ENCODE data around the gene ADGRL3. TPM values are rescaled to one million over a fixed set of nuclear protein-coding genes. Genes with fewer than 3 reads are reported as not detected.

Gene ADGRL3
- total RNA-seq, 1 donor from 2014 or later = 31.3 TPM

DNA sequence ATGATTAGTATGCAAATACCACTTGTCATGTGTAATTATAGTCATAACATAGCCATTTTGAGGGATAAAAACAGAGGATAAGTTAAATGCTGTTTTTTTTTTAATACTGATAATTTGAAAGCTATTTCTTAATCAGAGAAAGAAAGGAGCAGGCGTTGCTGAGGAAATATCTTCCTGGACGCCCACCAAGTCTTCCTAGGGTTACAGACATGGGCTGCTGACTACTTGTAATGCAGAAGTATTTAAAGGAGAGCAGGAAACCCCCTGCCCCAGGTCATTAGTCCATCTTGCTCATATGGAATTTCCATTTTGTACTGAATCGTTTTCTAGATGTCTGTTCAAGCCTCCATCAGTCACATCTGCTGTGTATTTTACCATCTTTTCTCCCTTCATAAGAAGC lies 176.2 kb downstream of the ADGRL3 start:
- Mint-ChIP-seq H3K9me3 (ENCODE audit: unreplicated experiment) (no peaks in the 10 kb centered on the region), H3K27ac (ENCODE audit: unreplicated experiment) (no peak overlapping the region), H3K27me3 (ENCODE audit: low read depth, unreplicated experiment) (no peaks in the 10 kb centered on the region), H3K36me3 (ENCODE audit: low read depth, unreplicated experiment) (no peaks in the 10 kb centered on the region), H3K4me3 (ENCODE audit: unreplicated experiment) (no peak overlapping the region), H3K4me1 (ENCODE audit: low read depth, unreplicated experiment) (peaks cover 23% of the 10 kb centered on the region)
- no peak for DNase-seq (ENCODE audit: low read depth)
- no peaks in the 10 kb centered on the region for H3K9me3 ChIP-seq (ENCODE audit: insufficient read depth, low read depth, low read length)
- no peaks in the 10 kb centered on the region for H3K27me3 ChIP-seq (ENCODE audit: insufficient read depth, low read length)
- no peak overlapping the region for H3K4me3 ChIP-seq (ENCODE audit: insufficient read depth, low read depth, low read length)
- H3K4me1 ChIP-seq (ENCODE audit: insufficient read depth, low read length) = peaks cover 20% of the 10 kb centered on the region
- no peaks in the 10 kb centered on the region for H4K20me1 ChIP-seq (ENCODE audit: insufficient read depth, low read length)
- no peak overlapping the region for H3K27ac ChIP-seq (ENCODE audit: low read depth, low read length)
- TF ChIP-seq EZH2 (IDR thresholded peaks at IDR 0.05; ENCODE audit: insufficient read depth, low read length) = no peak
- TF ChIP-seq, protein P1, sequence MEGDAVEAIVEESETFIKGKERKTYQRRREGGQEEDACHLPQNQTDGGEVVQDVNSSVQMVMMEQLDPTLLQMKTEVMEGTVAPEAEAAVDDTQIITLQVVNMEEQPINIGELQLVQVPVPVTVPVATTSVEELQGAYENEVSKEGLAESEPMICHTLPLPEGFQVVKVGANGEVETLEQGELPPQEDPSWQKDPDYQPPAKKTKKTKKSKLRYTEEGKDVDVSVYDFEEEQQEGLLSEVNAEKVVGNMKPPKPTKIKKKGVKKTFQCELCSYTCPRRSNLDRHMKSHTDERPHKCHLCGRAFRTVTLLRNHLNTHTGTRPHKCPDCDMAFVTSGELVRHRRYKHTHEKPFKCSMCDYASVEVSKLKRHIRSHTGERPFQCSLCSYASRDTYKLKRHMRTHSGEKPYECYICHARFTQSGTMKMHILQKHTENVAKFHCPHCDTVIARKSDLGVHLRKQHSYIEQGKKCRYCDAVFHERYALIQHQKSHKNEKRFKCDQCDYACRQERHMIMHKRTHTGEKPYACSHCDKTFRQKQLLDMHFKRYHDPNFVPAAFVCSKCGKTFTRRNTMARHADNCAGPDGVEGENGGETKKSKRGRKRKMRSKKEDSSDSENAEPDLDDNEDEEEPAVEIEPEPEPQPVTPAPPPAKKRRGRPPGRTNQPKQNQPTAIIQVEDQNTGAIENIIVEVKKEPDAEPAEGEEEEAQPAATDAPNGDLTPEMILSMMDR (IDR thresholded peaks at IDR 0.05; ENCODE audit: insufficient read depth, low read depth, low read length) = no peak
- no peaks in the 10 kb centered on the region for H3K79me2 ChIP-seq (ENCODE audit: insufficient read depth, low read length)
- no peak overlapping the region for H2AFZ ChIP-seq (ENCODE audit: low read depth, low read length)
- no peak overlapping the region for H3K9ac ChIP-seq (ENCODE audit: low read length)
- no peak overlapping the region for H3K4me2 ChIP-seq (ENCODE audit: low read length)
- H3K36me3 ChIP-seq (ENCODE audit: insufficient read depth, low read length) = no peaks in the 10 kb centered on the region
- no peak for FAIRE-seq

DNA sequence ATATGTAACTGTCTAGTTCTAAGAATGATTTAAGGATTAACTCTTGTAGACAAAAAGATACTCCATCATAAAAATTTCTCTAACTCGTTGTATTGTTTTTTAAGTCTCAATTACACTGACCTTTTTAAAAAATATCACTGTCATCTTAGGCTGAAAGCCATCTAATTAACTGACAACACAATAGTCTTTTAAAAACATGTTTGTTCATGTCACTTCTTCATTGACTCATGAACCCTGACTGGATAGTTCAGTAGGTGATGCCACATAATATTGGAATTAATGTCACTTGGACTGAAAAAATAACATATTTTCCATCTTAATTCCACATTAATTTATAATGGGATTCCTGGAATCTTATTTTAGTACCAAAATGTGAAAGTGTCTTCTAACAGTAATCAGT lies 179.3 kb downstream of the ADGRL3 start:
- no peak overlapping the region for H3K4me3 ChIP-seq (ENCODE audit: insufficient read depth, low read depth, low read length)
- no peaks in the 10 kb centered on the region for H4K20me1 ChIP-seq (ENCODE audit: insufficient read depth, low read length)
- H3K4me1 ChIP-seq (ENCODE audit: insufficient read depth, low read length) = peaks cover 12% of the 10 kb centered on the region
- H3K4me1 Mint-ChIP-seq (ENCODE audit: low read depth, unreplicated experiment) = peaks cover 21% of the 10 kb centered on the region
- H3K9me3 ChIP-seq (ENCODE audit: insufficient read depth, low read depth, low read length) = no peaks in the 10 kb centered on the region
- H3K27me3 Mint-ChIP-seq (ENCODE audit: low read depth, unreplicated experiment) = no peaks in the 10 kb centered on the region
- no peak overlapping the region for H3K27ac ChIP-seq (ENCODE audit: low read depth, low read length)
- no peaks in the 10 kb centered on the region for H3K36me3 Mint-ChIP-seq (ENCODE audit: low read depth, unreplicated experiment)
- no peak overlapping the region for H3K4me3 Mint-ChIP-seq (ENCODE audit: unreplicated experiment)
- no peak overlapping the region for H3K27ac Mint-ChIP-seq (ENCODE audit: unreplicated experiment)
- no peaks in the 10 kb centered on the region for H3K36me3 ChIP-seq (ENCODE audit: insufficient read depth, low read length)
- no peak overlapping the region for H3K9ac ChIP-seq (ENCODE audit: low read length)
- FAIRE-seq (no peak), DNase-seq (ENCODE audit: low read depth) (no peak)
- no peaks in the 10 kb centered on the region for H3K79me2 ChIP-seq (ENCODE audit: insufficient read depth, low read length)
- no peaks in the 10 kb centered on the region for H3K27me3 ChIP-seq (ENCODE audit: insufficient read depth, low read length)
- H3K4me2 ChIP-seq (ENCODE audit: low read length) = no peak overlapping the region
- H2AFZ ChIP-seq (ENCODE audit: low read depth, low read length) = no peak overlapping the region
- H3K9me3 Mint-ChIP-seq (ENCODE audit: unreplicated experiment) = no peaks in the 10 kb centered on the region
- no peak for TF ChIP-seq EZH2 (IDR thresholded peaks at IDR 0.05; ENCODE audit: insufficient read depth, low read length)
- TF ChIP-seq, protein P1 (IDR thresholded peaks at IDR 0.05; ENCODE audit: insufficient read depth, low read depth, low read length) = no peak

DNA sequence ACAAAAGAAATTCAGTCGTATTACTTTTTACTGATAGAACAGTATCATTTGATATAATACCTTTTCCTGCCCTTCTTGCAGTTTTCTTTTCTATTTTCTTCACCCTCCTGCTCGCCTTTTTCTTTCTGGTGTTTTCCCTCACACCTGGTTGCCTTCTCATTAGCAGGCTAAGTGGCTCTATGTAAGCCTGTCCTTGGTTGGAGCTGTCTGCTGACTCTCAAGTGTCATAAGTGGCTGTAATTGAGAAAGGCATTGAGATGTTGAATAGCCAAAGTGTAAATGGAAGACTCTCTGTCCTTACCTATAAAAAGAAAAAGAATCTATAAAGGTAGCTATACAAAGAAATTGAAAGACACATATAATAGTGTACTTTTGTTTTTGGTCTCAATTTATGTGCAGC lies 180.7 kb downstream of the ADGRL3 start:
- Histone ChIP-seq H3K4me2 (ENCODE audit: low read length) (no peak overlapping the region), H3K27ac (ENCODE audit: low read depth, low read length) (no peak overlapping the region), H3K79me2 (ENCODE audit: insufficient read depth, low read length) (no peaks in the 10 kb centered on the region), H3K4me1 (ENCODE audit: insufficient read depth, low read length) (no peaks in the 10 kb centered on the region), H2AFZ (ENCODE audit: low read depth, low read length) (no peak overlapping the region), H4K20me1 (ENCODE audit: insufficient read depth, low read length) (no peaks in the 10 kb centered on the region), H3K36me3 (ENCODE audit: insufficient read depth, low read length) (no peaks in the 10 kb centered on the region), H3K9ac (ENCODE audit: low read length) (no peak overlapping the region), H3K9me3 (ENCODE audit: insufficient read depth, low read depth, low read length) (no peaks in the 10 kb centered on the region), H3K4me3 (ENCODE audit: insufficient read depth, low read depth, low read length) (no peak overlapping the region), H3K27me3 (ENCODE audit: insufficient read depth, low read length) (no peaks in the 10 kb centered on the region)
- Mint-ChIP-seq H3K4me3 (ENCODE audit: unreplicated experiment) (no peak overlapping the region), H3K9me3 (ENCODE audit: unreplicated experiment) (no peaks in the 10 kb centered on the region), H3K27me3 (ENCODE audit: low read depth, unreplicated experiment) (no peaks in the 10 kb centered on the region), H3K27ac (ENCODE audit: unreplicated experiment) (no peak overlapping the region), H3K4me1 (ENCODE audit: low read depth, unreplicated experiment) (peaks cover 17% of the 10 kb centered on the region), H3K36me3 (ENCODE audit: low read depth, unreplicated experiment) (no peaks in the 10 kb centered on the region)
- TF ChIP-seq EZH2 (IDR thresholded peaks at IDR 0.05; ENCODE audit: insufficient read depth, low read length) = no peak
- TF ChIP-seq, protein P1 (IDR thresholded peaks at IDR 0.05; ENCODE audit: insufficient read depth, low read depth, low read length) = no peak
- no peak for FAIRE-seq
- DNase-seq (ENCODE audit: low read depth) = no peak
